Fibroblast of skin of back (primary cell): ENCODE measurements around the gene NFIB.

Experiments used
- DNase-seq: peaks from one replicate; pipeline ENCODE4 v3.0.0-alpha.2; 2013

Gene NFIB

GRCh38 chr9:14097215-14097614, 216.7 kb downstream of the NFIB start:
- DNase-seq: peak; percentile 8

GRCh38 chr9:14096258-14096922, 217.6 kb downstream of the NFIB start:
- peak; percentile 42 for DNase-seq

GRCh38 chr9:14095277-14095676, 218.7 kb downstream of the NFIB start:
- DNase-seq: no peak

GRCh38 chr9:14094491-14094890, 219.4 kb downstream of the NFIB start:
- no peak for DNase-seq

- DNase-seq: no peak
Observed at GRCh38 chr9:14092344-14092743, 221.6 kb downstream of the NFIB start.

DNA sequence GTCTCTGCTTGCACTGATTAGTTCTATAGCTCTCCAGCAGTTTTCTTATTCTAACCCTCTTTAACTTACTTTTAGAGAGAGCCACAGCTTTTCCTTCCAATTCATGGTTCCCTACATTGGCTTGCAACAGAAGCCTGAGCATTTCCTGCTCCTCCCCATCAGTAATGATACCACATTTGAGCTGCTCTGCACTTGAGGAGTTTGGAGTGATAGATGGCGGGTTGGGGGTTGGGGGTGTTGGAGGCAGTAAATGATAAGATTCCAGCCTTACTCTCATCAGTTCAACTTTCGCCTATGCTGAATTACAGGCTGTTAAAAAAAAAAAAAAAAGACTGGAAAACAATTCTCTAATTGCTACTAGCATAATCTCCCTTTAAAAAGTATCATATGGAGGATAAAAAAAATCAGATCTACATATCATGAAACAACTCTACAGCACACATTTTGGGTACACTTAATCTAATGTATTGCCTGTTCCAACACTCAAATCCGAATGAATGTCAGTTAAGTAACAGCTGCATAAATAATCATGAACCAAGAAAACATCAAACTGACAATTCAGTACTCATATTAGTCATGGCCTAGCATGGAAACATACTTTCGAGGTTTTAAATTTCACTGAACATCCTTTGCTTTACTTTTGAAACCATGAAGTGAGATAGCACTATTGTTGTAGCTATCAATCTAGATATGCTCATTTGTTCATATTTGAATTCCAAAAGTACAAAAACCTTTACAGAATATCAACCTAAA, 224.7 kb downstream of the NFIB start:
- DNase-seq: no peak

DNA sequence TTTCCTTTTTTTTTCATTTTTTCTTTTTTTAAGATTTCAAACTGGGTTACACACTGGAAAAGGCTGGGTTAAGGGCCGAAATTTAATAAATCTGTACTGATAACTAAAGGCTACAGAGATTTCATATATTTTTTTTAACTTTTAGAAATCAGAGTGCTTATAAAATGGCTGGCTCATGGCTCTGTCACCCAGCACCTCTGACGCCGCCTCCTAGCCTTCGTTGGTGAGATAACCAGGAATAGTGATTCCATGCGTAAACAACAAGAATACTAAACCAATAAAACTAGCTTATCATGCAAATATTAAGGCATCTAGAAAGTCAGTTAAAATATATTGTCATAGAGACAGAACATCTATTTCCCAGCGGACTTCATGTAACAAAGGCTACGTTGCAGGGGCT, 226.4 kb downstream of the NFIB start:
- no peak for DNase-seq

GRCh38 chr9:14086495-14086894, 227.4 kb downstream of the NFIB start:
- DNase-seq: no peak

DNA sequence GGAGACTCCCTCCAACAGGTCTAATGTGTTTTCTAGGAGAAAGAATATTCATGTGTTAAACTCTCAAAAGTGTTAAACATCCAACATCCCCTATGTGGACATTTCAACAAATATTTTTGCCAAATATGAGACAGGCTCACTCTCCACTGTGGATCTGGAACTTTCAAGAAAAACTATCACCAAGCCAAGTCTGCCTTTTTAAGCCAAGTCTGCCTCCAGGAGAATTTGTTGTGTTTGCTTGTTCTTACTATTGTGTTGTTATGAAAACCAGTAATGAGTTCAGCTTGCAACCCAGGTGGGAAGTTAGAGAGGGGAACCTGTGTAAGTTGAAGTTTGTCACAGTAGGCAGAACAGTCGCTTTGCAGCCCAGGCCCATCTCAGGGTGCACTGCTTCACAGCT, 228.1 kb downstream of the NFIB start:
- DNase-seq: no peak

DNA sequence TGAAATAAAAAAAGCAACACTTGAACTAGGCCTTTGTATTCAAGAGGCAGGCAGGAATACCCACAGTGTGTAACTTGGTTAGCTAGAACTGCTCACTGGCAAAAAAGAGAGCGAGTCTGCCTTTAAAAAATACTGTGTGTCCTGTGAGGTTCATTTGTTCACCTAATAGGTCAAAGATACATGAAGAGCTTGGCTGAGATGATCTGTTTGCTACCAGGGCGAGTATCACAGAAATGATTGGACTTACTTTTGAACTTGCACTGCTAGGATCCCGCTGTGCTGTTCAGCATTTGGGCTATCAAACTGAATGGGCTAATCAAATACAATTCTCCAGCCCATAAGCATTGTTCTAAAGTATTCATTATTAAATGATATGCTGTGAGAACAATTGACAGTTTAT, 229.1 kb downstream of the NFIB start:
- no peak for DNase-seq

DNA sequence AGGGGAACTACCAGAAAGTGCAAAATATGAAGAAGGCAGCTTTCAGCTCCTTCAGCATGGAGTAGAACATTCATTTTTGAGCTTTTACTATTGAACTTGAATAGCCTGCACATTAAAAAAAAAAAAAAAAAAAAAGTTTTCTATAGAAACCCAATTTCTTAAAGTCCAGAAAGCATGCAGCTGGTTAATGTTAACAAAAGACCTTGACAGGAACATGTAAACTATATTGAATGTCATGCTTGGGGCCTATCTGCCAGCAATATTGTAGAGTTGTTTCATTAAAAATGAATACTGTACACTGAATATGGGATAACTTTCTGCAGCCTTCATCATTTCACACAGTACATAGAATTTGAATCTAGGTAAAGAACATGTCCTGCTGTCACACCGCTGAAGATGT, 230.6 kb downstream of the NFIB start:
- no peak for DNase-seq

GRCh38 chr9:14082732-14083131, 231.2 kb downstream of the NFIB start:
- DNase-seq: no peak

DNA sequence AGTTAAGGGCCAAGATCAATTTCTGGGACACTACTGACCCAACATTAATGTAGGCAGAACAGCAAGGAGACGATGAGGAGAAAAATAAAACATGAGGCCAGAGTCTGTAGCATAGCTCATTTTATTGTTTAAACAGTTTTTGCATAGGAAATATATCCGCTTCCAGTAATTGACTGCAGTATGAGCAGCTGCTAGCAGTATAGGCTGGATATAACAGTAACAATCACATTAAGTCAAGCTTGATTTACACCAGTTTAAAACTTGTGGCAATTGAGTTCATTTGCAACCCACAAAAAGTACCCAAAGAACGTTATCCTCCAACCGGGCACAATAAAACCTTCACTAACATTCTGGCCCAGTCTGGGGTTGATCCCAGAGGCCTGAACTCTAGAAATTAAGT, 232.2 kb downstream of the NFIB start:
- no peak for DNase-seq

DNA sequence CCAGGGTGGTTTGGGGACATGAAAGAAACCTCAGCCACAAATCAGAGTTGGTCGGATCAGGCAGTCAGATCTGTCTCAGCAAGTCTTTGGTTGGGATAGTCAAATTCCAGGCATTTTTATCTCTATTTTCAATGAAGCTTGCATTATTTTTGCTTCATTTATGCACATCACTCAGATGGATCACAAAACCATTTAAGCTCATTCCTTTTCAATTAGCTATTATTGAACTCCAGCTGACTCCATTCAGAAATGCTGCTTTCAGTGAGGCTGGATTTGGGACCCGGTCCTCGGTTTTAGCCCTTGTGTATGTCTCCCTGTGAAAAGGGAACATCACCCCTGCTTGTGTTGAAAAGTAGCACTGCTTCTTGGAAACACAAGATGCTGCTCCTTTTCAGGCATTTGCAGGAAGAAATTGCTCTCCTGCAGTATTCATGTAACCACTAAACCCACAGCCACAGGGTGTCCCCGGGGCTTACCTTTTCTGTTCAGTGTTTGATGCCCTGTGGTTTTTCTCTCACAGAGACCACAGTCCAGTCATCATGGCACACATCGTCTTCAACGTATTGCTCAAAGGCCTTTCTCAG, 232.9 kb downstream of the NFIB start:
- DNase-seq: peak; percentile 14

DNA sequence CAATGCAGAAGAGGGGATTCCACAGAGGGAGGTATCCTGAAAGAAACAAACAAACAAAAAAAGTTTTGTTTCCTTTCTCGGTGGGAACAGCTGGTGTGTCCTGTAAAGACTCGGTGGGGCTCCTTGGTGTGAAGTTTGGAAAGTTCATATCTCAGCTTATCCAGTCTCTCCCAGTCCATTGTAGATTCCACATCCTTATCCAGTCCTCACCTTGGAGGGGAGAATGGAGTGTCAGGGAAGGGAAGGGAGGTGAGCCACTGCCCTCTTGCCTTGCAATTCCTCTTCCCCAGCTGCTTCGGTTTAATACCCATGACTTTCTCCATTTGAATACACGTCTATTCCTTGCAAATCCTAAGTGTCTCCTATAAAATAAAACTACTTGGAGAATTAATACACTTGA, 234.5 kb downstream of the NFIB start:
- no peak for DNase-seq

GRCh38 chr9:14077672-14078071, 236.3 kb downstream of the NFIB start:
- DNase-seq: no peak

DNA sequence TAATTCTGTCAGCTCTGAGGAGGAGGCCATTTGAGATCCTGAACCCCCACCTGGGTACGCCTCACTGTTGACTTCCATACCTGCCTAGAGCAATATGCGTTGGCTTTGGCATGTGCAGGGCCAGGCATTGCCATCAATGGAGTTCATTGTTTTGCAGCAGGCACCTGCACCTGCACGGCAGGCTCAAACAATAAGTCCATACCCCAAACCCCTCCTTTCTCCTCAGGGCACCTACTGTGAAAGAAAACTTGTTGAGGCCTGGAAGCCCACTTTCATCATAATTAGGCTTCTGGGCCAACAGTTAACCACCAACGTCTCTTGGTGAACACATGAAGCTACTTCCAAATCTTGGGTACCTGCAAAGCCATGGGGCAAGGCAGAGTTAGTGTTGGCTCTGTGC, 238.7 kb downstream of the NFIB start:
- DNase-seq: no peak

DNA sequence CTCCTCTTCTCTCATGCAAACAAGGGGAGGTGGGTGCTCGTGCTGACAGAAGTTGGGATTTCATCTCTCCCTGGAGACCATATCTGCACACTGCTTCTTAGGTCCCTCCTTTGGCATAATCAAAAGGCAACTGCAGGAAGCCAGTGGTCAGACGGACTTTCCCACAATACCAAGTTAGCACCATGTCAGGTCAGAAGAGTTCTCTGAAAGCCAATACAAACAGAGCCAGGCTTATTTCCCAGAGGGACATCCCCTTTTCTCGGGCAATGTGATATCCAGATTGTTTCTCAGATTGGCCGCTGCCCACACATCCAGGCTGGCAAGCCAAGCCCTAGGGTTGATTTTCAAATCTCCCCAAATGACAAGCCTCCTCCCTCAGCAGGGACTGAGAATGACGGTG, 241.1 kb downstream of the NFIB start:
- DNase-seq: no peak

DNA sequence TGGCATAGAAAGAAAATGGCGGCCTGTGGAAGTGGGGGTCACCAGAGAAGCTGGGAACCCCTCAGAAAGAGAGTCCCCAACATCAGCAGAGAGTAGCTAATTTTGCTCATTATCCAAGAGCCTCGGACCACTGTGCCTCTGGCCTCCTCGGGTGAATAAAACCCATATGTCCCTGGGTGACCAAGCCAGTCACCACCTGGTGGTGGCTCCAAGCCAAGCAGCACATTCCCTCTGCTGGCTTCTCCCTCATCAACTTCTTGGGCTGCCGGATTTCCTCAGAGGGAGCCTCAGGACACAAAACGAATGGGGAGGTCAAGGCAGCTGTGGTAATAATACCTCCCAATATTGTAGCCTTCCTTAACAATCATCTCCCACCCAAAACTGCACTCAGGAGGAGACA, 242.5 kb downstream of the NFIB start:
- no peak for DNase-seq

GRCh38 chr9:14068690-14069089, 245.3 kb downstream of the NFIB start:
- no peak for DNase-seq

DNA sequence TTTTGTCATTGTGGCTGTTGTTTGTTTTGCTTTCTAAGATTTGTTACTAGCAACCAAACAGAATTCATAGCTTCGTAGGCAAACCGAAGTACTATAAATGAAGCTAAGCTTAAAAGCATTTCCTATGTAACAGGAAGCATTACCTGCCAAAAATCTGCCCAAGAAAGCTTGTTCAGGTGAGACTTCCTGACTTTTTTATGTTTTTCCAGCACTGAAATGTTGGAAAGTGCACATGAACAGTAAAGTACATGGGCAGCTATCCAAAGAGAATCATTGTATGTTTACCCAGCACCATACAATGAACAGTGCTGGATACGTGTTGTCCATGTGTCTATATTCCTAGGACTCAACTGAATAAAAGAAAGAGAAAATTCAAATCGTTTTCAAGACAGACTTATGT, 247.1 kb downstream of the NFIB start:
- no peak for DNase-seq

DNA sequence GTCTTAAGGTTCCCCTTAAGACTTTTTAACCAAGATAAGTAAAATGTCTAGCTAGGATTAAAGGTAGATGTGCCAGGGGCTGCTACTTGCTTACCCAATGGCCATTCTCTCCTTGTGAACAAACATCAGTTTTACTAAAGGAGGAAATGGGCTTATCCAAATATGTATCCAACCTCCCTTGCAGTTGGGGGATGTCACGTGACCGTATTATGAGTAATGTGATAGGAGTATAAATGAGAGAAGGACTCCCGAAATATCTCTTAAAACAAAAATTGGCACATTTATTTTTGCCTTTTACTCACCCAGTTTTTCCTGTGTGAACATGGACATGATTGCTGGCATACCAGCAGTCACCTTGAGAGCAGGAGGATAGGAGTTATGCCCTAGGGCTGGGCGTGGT, 247.9 kb downstream of the NFIB start:
- DNase-seq: no peak

GRCh38 chr9:14064940-14065339, 249.0 kb downstream of the NFIB start:
- DNase-seq: no peak

GRCh38 chr9:14063756-14064155, 250.2 kb downstream of the NFIB start:
- DNase-seq: no peak
